Prostate gland (tissue), 2 donors: ENCODE data around the gene OLFM2. TPM values are rescaled to one million over a fixed set of nuclear protein-coding genes. Genes with fewer than 3 reads are reported as not detected.

Experiments
- DNase-seq: peaks from one replicate; pipeline ENCODE4 v3.0.0-alpha.2; 2019; ENCODE audit warnings: low spot score
- H3K27ac ChIP-seq, 2 donors: fragments of 200-600 bp; sonication (generic); 2 replicates each; pipeline ENCODE4 v1.5.1; 2017 to 2019
- H3K27me3 ChIP-seq: fragments of 200-600 bp; sonication (generic); replicated peaks from 2 replicates; pipeline ENCODE4 v1.5.1; 2019; ENCODE audit not compliant: insufficient read depth
- H3K36me3 ChIP-seq, 2 donors: fragments of 200-600 bp; sonication (generic); 1 replicate in 1 of 2; 2 replicates in 1 of 2; pipeline versions ENCODE4 v1.5.1 to v1.8.1; 2017 to 2019
- H3K4me1 ChIP-seq: fragments of 200-600 bp; sonication (generic); replicated peaks from 2 replicates; pipeline ENCODE4 v1.5.1; 2019
- H3K4me3 ChIP-seq, 2 donors: fragments of 200-600 bp; sonication (generic); 2 replicates each; pipeline ENCODE4 v1.5.1; 2017 to 2019
- H3K9me3 ChIP-seq: fragments of 200-600 bp; sonication (generic); 2 replicates; pipeline ENCODE4 v1.5.1; 2017
- POLR2A ChIP-seq: fragments of 450-650 bp; IDR thresholded peaks from one replicate; pipeline ENCODE4 v1.6.1; 2016; ENCODE audit warnings: antibody characterized with exemption, mild to moderate bottlenecking
- POLR2AphosphoS5 ChIP-seq: sonication (generic); formaldehyde crosslinking; IDR thresholded peaks from one replicate; pipeline ENCODE4 v1.6.1; 2017; ENCODE audit warnings: antibody characterized with exemption
- WGBS: methylation state at CpG from one replicate; pipeline ENCODE4 v1.1.5; 2018; 5-methylcytosine and 5-hydroxymethylcytosine counted together
- intact Hi-C: fragments of 100-400 bp; cut with DNase I; formaldehyde crosslinking; loops from one replicate; pipeline ENCODE4 v1.14.2; 2022
- total RNA-seq, 2 donors: library from RNA; depleted of rRNA; stranded (reverse); fragments of >200 nt; gene quantifications; one replicate each; pipeline ENCODE4 v1.1.0, GENCODE V29; 2016
- TF ChIP-seq, protein P1 (sequence below), 4 experiments: fragments of 200-600 bp in 2 of 4; fragments of 450-650 bp in 2 of 4; sonication (generic) in 2 of 4; IDR thresholded peaks; 1 replicate in 3 of 4; 2 replicates in 1 of 4; pipeline ENCODE4 v1.5.1; 2016 to 2019; ENCODE audit warnings: antibody characterized with exemption in 4 of 4, mild to moderate bottlenecking in 2 of 4, moderate library complexity in 2 of 4

OLFM2 gene
- total RNA-seq, 2 donors from 2014 or later, result 10.6 to 19.5 TPM

- H3K27ac ChIP-seq, result no peak overlapping the region
- TF ChIP-seq, protein P1, sequence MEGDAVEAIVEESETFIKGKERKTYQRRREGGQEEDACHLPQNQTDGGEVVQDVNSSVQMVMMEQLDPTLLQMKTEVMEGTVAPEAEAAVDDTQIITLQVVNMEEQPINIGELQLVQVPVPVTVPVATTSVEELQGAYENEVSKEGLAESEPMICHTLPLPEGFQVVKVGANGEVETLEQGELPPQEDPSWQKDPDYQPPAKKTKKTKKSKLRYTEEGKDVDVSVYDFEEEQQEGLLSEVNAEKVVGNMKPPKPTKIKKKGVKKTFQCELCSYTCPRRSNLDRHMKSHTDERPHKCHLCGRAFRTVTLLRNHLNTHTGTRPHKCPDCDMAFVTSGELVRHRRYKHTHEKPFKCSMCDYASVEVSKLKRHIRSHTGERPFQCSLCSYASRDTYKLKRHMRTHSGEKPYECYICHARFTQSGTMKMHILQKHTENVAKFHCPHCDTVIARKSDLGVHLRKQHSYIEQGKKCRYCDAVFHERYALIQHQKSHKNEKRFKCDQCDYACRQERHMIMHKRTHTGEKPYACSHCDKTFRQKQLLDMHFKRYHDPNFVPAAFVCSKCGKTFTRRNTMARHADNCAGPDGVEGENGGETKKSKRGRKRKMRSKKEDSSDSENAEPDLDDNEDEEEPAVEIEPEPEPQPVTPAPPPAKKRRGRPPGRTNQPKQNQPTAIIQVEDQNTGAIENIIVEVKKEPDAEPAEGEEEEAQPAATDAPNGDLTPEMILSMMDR (IDR thresholded peaks at IDR 0.05), result no peak
- no peak for TF ChIP-seq POLR2A
- no peak for TF ChIP-seq POLR2AphosphoS5
- intact Hi-C loops, result no loop called here
- no peak for DNase-seq
- no peaks in the 10 kb centered on the region for H3K9me3 ChIP-seq
- H3K27me3 ChIP-seq, result no peaks in the 10 kb centered on the region
- no peaks in the 10 kb centered on the region for H3K4me1 ChIP-seq
- 61% methylated on average over 6 of the region's 6 CpGs for whole genome bisulfite sequencing
- no peak overlapping the region for H3K4me3 ChIP-seq
- no peaks in the 10 kb centered on the region for H3K36me3 ChIP-seq
Observed at GRCh38 chr19:9891609-9892373, 44.5 kb downstream of the OLFM2 start.

- no peaks in the 10 kb centered on the region for H3K4me1 ChIP-seq
- WGBS, result 47% methylated on average over 8 of the region's 8 CpGs
- TF ChIP-seq POLR2A (no peak), POLR2AphosphoS5 (no peak)
- TF ChIP-seq, protein P1 (IDR thresholded peaks at IDR 0.05), result no peak
- H3K4me3 ChIP-seq, result no peak overlapping the region
- no peaks in the 10 kb centered on the region for H3K9me3 ChIP-seq
- DNase-seq, result no peak
- no peaks in the 10 kb centered on the region for H3K27me3 ChIP-seq
- H3K27ac ChIP-seq, result no peak overlapping the region
- intact Hi-C loops, result no loop called here
- H3K36me3 ChIP-seq, result no peaks in the 10 kb centered on the region
Observed at GRCh38 chr19:9885077-9885552, 51.2 kb downstream of the OLFM2 start.

DNA sequence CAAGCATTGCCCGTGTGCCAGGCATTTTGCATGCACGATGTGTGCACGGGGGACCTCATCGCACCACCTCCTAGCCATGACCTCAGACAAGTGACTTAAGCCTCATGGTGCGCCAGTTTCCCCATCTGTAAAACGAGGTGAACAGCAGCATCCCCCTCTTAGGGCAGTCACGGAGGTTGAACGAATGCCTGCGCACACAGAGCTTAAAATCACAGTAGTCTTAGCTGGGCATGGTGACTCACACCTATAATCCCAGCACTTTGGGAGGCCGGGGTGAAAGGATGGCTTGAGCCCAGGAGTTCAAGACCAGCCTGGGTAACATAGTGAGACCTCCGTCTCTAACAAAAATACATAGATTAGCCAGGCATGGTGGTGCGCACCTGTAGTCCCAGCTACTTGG is 52.6 kb downstream of the OLFM2 start:
- WGBS, result 57% methylated on average over 12 of the region's 12 CpGs
- no peaks in the 10 kb centered on the region for H3K4me1 ChIP-seq
- intact Hi-C loops, result no loop called here
- H3K36me3 ChIP-seq, result no peaks in the 10 kb centered on the region
- no peak for DNase-seq
- H3K9me3 ChIP-seq, result no peaks in the 10 kb centered on the region
- H3K27ac ChIP-seq, result no peak overlapping the region
- TF ChIP-seq, protein P1 (IDR thresholded peaks at IDR 0.05), result no peak
- H3K27me3 ChIP-seq, result no peaks in the 10 kb centered on the region
- H3K4me3 ChIP-seq, result no peak overlapping the region

GRCh38 chr19:9883231-9883758 is 53.0 kb downstream of the OLFM2 start:
- H3K4me1 ChIP-seq, result no peaks in the 10 kb centered on the region
- H3K4me3 ChIP-seq, result no peak overlapping the region
- H3K27ac ChIP-seq, result no peak overlapping the region
- H3K36me3 ChIP-seq, result no peaks in the 10 kb centered on the region
- WGBS, result 39% methylated on average over 10 of the region's 10 CpGs
- no peaks in the 10 kb centered on the region for H3K9me3 ChIP-seq
- DNase-seq, result no peak
- intact Hi-C loops, result no loop called here
- TF ChIP-seq, protein P1 (IDR thresholded peaks at IDR 0.05), result no peak
- no peak for TF ChIP-seq POLR2A
- no peak for TF ChIP-seq POLR2AphosphoS5
- H3K27me3 ChIP-seq, result no peaks in the 10 kb centered on the region

GRCh38 chr19:9881720-9882119 is 54.6 kb downstream of the OLFM2 start:
- Histone ChIP-seq H3K4me3 (no peak overlapping the region), H3K36me3 (no peaks in the 10 kb centered on the region), H3K9me3 (no peaks in the 10 kb centered on the region), H3K4me1 (no peaks in the 10 kb centered on the region), H3K27ac (no peak overlapping the region), H3K27me3 (no peaks in the 10 kb centered on the region)
- no peak for TF ChIP-seq POLR2AphosphoS5
- intact Hi-C loops, result no loop called here
- 70% methylated on average over 9 of the region's 9 CpGs for WGBS
- no peak for DNase-seq
